ENCODE data around the gene ALKBH8. TPM values are rescaled to one million over a fixed set of nuclear protein-coding genes. Genes with fewer than 3 reads are reported as not detected.

The ALKBH8 gene
- total and polyA plus RNA-seq, 2 of the 4 experiments (the other 2 are of a cell fraction) = 3.0 to 6.6 TPM

- Histone ChIP-seq H2BK120ac (ENCODE audit: low read depth, low read length) (no peak overlapping the region), H3K27me3 (ENCODE audit: control insufficient read depth, insufficient read depth, low read length) (peaks cover 14% of the 10 kb centered on the region), H3K23ac (ENCODE audit: low read depth, low read length) (no peak overlapping the region), H3K9me3 (ENCODE audit: control insufficient read depth, insufficient read depth, low read length) (no peaks in the 10 kb centered on the region), H3K4me3 (ENCODE audit: insufficient read depth, low read depth, low read length) (no peak overlapping the region), H2BK20ac (ENCODE audit: low read depth, low read length) (no peak overlapping the region), H3K79me1 (ENCODE audit: low read depth in 1 of 2, low read length in 2 of 2) (no peaks in the 10 kb centered on the region), H3K18ac (ENCODE audit: low read depth, low read length) (no peak overlapping the region), H2AK9ac (replicated peaks; ENCODE audit: low read depth, low read length, poor library complexity) (no peak overlapping the region), H2BK5ac (ENCODE audit: low read depth, low read length, poor library complexity, severe bottlenecking) (no peak overlapping the region), H3K36me3 (ENCODE audit: control insufficient read depth, insufficient read depth, low read length) (no peaks in the 10 kb centered on the region), H3K4me2 (ENCODE audit: low read depth, low read length) (no peak overlapping the region), H4K20me1 (ENCODE audit: insufficient read depth, low read length) (no peaks in the 10 kb centered on the region), H4K8ac (ENCODE audit: low read depth in 2 of 2, low read length in 2 of 2) (no peak overlapping the region), H3K56ac (ENCODE audit: extremely low read depth, insufficient read depth, low read length) (no peak overlapping the region), H2BK15ac (ENCODE audit: low read depth, low read length) (no peak overlapping the region), H3K4me1 (ENCODE audit: control insufficient read depth, insufficient read depth, low read length) (no peaks in the 10 kb centered on the region), H3K9me1 (ENCODE audit: insufficient read depth, low read length) (no peaks in the 10 kb centered on the region), H4K5ac (ENCODE audit: low read depth, low read length) (no peak overlapping the region), H3K9ac (ENCODE audit: low read depth, low read length) (no peak overlapping the region), H3K14ac (replicated peaks; ENCODE audit: low read depth, low read length) (no peak overlapping the region), H4K91ac (ENCODE audit: insufficient read depth, low read depth, low read length) (no peak overlapping the region), H3K27ac (ENCODE audit: insufficient read depth, low read length) (no peak overlapping the region), H3K4ac (ENCODE audit: low read depth, low read length) (no peak overlapping the region), H2AK5ac (ENCODE audit: low read depth, low read length) (no peak overlapping the region), H2AFZ (replicated peaks; ENCODE audit: low read length, poor library complexity) (no peak overlapping the region)
- ChIA-PET POLR2A (ENCODE audit: unreplicated experiment) (no interaction called here), CTCF (no interaction called here)
- DNase-seq (peak; percentile 49), ATAC-seq (ENCODE audit: low read depth) (peak; percentile 37)
- dilution Hi-C loops (cut with HindIII; ENCODE audit: low sequenced_read_pairs, unreplicated experiment) (no loop called here), in situ Hi-C loops (cut with MboI; ENCODE audit: low sequenced_read_pairs) (no loop called here), intact Hi-C loops (cut with micrococcal nuclease) (no loop called here)
- TF ChIP-seq ELK1 (IDR thresholded peaks at IDR 0.05; ENCODE audit: borderline replicate concordance, low read depth, low read length) = no peak
- TF ChIP-seq BHLHE40 (IDR thresholded peaks at IDR 0.05; ENCODE audit: low read depth, low read length) = no peak
- TF ChIP-seq CHD1 (IDR thresholded peaks at IDR 0.05; ENCODE audit: low read depth, low read length) = no peak
- no peak for TF ChIP-seq RAD21 (IDR thresholded peaks at IDR 0.05; ENCODE audit: low read length)
- no peak for TF ChIP-seq MAZ (IDR thresholded peaks at IDR 0.05; ENCODE audit: borderline replicate concordance, low read depth, low read length)
- no peak for TF ChIP-seq RFX5 (IDR thresholded peaks at IDR 0.05; ENCODE audit: low read depth, low read length)
- TF ChIP-seq NFE2L2 (IDR thresholded peaks at IDR 0.05; ENCODE audit: low read depth, low read length) = no peak
- TF ChIP-seq USF2 (IDR thresholded peaks at IDR 0.05; ENCODE audit: low read depth, low read length) = no peak
- no peak for TF ChIP-seq RCOR1 (IDR thresholded peaks at IDR 0.05; ENCODE audit: insufficient replicate concordance, low read length)
- TF ChIP-seq POLR2A (IDR thresholded peaks at IDR 0.05; ENCODE audit: low read depth, low read length) = no peak
- TF ChIP-seq SMC3 (IDR thresholded peaks at IDR 0.05; ENCODE audit: low read depth, low read length) = no peak
- no peak for TF ChIP-seq FOS (IDR thresholded peaks at IDR 0.05; ENCODE audit: low read depth, low read length)
- no peak for TF ChIP-seq CTCF (conservative IDR thresholded peaks at IDR 0.05; ENCODE audit: low read depth, low read length)
- TF ChIP-seq MAFK (IDR thresholded peaks at IDR 0.05; ENCODE audit: low read depth, low read length) = no peak
- TF ChIP-seq MXI1 (IDR thresholded peaks at IDR 0.05; ENCODE audit: borderline replicate concordance, low read depth, low read length) = no peak
- no peak for TF ChIP-seq CEBPB (IDR thresholded peaks at IDR 0.05; ENCODE audit: low read depth, low read length)
- BruUV-seq (replicated peaks) = no TSS peak
These were observed 86.6 kb downstream of the ALKBH8 start for GRCh38 chr11:107478922-107479321.
